ENCODE results near the gene ATG10. TPM values are rescaled to one million over a fixed set of nuclear protein-coding genes. Genes with fewer than 3 reads are reported as not detected.

ATG10 gene
- total RNA-seq, 1 experiment from 2014 or later: 11.8 TPM

DNA sequence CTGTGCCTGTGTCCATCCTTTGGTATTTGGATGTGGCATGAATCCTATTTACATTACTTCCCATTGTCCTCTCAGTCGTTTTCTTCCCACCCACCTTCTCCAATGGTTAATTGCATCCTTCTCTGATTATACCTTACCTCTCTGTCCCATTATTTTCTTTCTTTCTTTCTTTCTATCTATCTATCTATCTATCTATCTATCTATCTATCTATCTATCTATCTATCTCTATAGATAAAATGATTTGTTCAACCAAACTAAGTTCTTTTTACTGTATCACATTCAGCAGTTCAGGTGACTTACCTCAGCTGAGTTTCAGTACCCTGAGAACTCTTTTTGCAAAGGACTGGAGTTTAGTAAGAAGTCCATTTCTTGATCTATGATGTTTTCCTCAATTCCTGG lies 225.7 kb downstream of the ATG10 start:
- BruUV-seq (replicated peaks): no TSS peak
- POLR2A ChIA-PET (ENCODE audit: unreplicated experiment): no interaction called here
- Histone ChIP-seq H3K79me2 (ENCODE audit: low read length) (no peaks in the 10 kb centered on the region), H3K9me3 (ENCODE audit: low read length) (no peaks in the 10 kb centered on the region), H3K36me3 (ENCODE audit: low read depth, low read length) (no peaks in the 10 kb centered on the region), H3K4me2 (ENCODE audit: low read length) (no peak overlapping the region), H3K9me2 (replicated peaks; ENCODE audit: low read length) (no peaks in the 10 kb centered on the region), H3K27ac (ENCODE audit: low read length) (no peak overlapping the region), H3K27me3 (ENCODE audit: low read length) (no peaks in the 10 kb centered on the region), H4K20me1 (ENCODE audit: low read length) (no peaks in the 10 kb centered on the region), H2AFZ (ENCODE audit: low read length) (no peak overlapping the region), H3K4me3 (ENCODE audit: low read length) (no peak overlapping the region), H3F3A (ENCODE audit: low read length, unreplicated experiment) (no peaks in the 10 kb centered on the region), H3K9ac (ENCODE audit: low read length) (no peak overlapping the region), H3K4me1 (ENCODE audit: insufficient read depth, low read length) (no peaks in the 10 kb centered on the region)
- CTCF ChIA-PET: no interaction called here
- intact Hi-C loops (cut with micrococcal nuclease): no loop called here
- no peak for DNase-seq
- TF ChIP-seq EZH2phosphoT487 (IDR thresholded peaks at IDR 0.05; ENCODE audit: borderline replicate concordance, low read length) (no peak), EZH2 (IDR thresholded peaks at IDR 0.05; ENCODE audit: low read length, unreplicated experiment) (no peak)
- TF ChIP-seq, protein P1, sequence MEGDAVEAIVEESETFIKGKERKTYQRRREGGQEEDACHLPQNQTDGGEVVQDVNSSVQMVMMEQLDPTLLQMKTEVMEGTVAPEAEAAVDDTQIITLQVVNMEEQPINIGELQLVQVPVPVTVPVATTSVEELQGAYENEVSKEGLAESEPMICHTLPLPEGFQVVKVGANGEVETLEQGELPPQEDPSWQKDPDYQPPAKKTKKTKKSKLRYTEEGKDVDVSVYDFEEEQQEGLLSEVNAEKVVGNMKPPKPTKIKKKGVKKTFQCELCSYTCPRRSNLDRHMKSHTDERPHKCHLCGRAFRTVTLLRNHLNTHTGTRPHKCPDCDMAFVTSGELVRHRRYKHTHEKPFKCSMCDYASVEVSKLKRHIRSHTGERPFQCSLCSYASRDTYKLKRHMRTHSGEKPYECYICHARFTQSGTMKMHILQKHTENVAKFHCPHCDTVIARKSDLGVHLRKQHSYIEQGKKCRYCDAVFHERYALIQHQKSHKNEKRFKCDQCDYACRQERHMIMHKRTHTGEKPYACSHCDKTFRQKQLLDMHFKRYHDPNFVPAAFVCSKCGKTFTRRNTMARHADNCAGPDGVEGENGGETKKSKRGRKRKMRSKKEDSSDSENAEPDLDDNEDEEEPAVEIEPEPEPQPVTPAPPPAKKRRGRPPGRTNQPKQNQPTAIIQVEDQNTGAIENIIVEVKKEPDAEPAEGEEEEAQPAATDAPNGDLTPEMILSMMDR (conservative IDR thresholded peaks at IDR 0.05; ENCODE audit: low read depth, low read length): no peak
- ATAC-seq: no peak

DNA sequence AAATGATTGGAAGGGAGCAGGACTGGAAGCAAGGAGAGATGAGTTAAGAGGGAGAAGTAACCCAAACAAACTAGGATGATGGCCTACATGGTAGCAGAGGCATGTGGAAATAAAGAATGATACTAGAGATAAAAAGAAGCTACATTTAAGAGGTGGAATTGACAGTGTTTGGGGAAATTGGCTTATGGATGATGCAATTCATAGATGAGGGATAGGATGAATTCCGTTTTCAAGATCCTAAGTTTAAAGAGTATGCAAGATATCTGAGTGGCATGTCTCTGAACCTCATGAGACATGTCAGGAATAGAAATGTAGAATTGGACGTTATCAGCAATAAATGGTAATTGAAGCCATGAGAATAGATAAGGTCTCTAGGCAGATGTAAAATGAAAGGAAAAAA lies 232.7 kb downstream of the ATG10 start:
- no peaks in the 10 kb centered on the region for H3K27me3 ChIP-seq (ENCODE audit: low read length)
- H3F3A ChIP-seq (ENCODE audit: low read length, unreplicated experiment): no peaks in the 10 kb centered on the region
- H4K20me1 ChIP-seq (ENCODE audit: low read length): no peaks in the 10 kb centered on the region
- no peak overlapping the region for H2AFZ ChIP-seq (ENCODE audit: low read length)
- no peaks in the 10 kb centered on the region for H3K9me3 ChIP-seq (ENCODE audit: low read length)
- ChIA-PET POLR2A (ENCODE audit: unreplicated experiment) (no interaction called here), CTCF (no interaction called here)
- ATAC-seq: no peak
- H3K4me2 ChIP-seq (ENCODE audit: low read length): no peak overlapping the region
- DNase-seq: no peak
- intact Hi-C loops (cut with micrococcal nuclease): no loop called here
- no peak overlapping the region for H3K9ac ChIP-seq (ENCODE audit: low read length)
- H3K4me1 ChIP-seq (ENCODE audit: insufficient read depth, low read length): peaks cover 7% of the 10 kb centered on the region
- no peak overlapping the region for H3K4me3 ChIP-seq (ENCODE audit: low read length)
- no TSS peak for BruUV-seq (replicated peaks)
- no peak for TF ChIP-seq EZH2 (IDR thresholded peaks at IDR 0.05; ENCODE audit: low read length, unreplicated experiment)
- TF ChIP-seq, protein P1 (conservative IDR thresholded peaks at IDR 0.05; ENCODE audit: low read depth, low read length): no peak
- no peak for TF ChIP-seq EZH2phosphoT487 (IDR thresholded peaks at IDR 0.05; ENCODE audit: borderline replicate concordance, low read length)
- H3K9me2 ChIP-seq (replicated peaks; ENCODE audit: low read length): no peaks in the 10 kb centered on the region
- H3K36me3 ChIP-seq (ENCODE audit: low read depth, low read length): no peaks in the 10 kb centered on the region
- H3K79me2 ChIP-seq (ENCODE audit: low read length): no peaks in the 10 kb centered on the region
- no peak overlapping the region for H3K27ac ChIP-seq (ENCODE audit: low read length)

DNA sequence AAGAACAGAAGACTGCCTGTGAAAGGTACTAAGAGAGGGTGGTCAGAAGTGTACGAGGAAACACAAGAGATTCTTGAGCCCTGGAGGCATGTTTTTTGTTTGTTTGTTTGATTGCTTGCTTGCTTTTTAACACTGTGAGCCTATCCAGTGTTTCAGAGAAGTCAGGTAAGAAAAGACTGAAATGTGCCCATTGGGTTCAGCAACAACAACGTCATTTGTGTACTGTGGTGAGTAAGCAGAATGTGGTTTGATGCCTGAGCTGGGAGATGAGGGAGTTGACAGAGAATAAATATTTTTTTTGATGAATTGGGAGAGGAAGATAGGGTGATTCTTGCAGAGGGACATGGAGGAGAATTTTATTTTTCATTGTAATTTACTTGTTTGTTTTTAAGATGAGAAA lies 233.2 kb downstream of the ATG10 start:
- ChIA-PET POLR2A (ENCODE audit: unreplicated experiment) (no interaction called here), CTCF (no interaction called here)
- no peaks in the 10 kb centered on the region for H4K20me1 ChIP-seq (ENCODE audit: low read length)
- H3K9me2 ChIP-seq (replicated peaks; ENCODE audit: low read length): no peaks in the 10 kb centered on the region
- H2AFZ ChIP-seq (ENCODE audit: low read length): no peak overlapping the region
- ATAC-seq (peak; percentile 46; the same call in 1 of the 2 replicates), DNase-seq (peak; percentile 46)
- TF ChIP-seq, protein P1 (conservative IDR thresholded peaks at IDR 0.05; ENCODE audit: low read depth, low read length): no peak
- TF ChIP-seq EZH2 (IDR thresholded peaks at IDR 0.05; ENCODE audit: low read length, unreplicated experiment) (no peak), EZH2phosphoT487 (IDR thresholded peaks at IDR 0.05; ENCODE audit: borderline replicate concordance, low read length) (no peak)
- H3K27ac ChIP-seq (ENCODE audit: low read length): no peak overlapping the region
- peaks cover 7% of the 10 kb centered on the region for H3K4me1 ChIP-seq (ENCODE audit: insufficient read depth, low read length)
- H3K9me3 ChIP-seq (ENCODE audit: low read length): no peaks in the 10 kb centered on the region
- no TSS peak for BruUV-seq (replicated peaks)
- no peaks in the 10 kb centered on the region for H3K27me3 ChIP-seq (ENCODE audit: low read length)
- no peaks in the 10 kb centered on the region for H3K79me2 ChIP-seq (ENCODE audit: low read length)
- no peaks in the 10 kb centered on the region for H3F3A ChIP-seq (ENCODE audit: low read length, unreplicated experiment)
- H3K36me3 ChIP-seq (ENCODE audit: low read depth, low read length): no peaks in the 10 kb centered on the region
- intact Hi-C loops (cut with micrococcal nuclease): no loop called here
- H3K9ac ChIP-seq (ENCODE audit: low read length): no peak overlapping the region
- no peak overlapping the region for H3K4me2 ChIP-seq (ENCODE audit: low read length)
- no peak overlapping the region for H3K4me3 ChIP-seq (ENCODE audit: low read length)
